GM12878 (cell line): Measurements from ENCODE around the gene MPPED1.

ENCODE experiments used
- CTCF ChIP-seq, 3 experiments: IDR thresholded peaks in 2 of 3; conservative IDR thresholded peaks in 1 of 3; 2 replicates each; pipeline ENCODE4 v1.5.1; 2011; ENCODE audit warnings: low read depth in 3 of 3, low read length in 3 of 3, mild to moderate bottlenecking in 3 of 3, control low read depth in 2 of 3, moderate library complexity in 2 of 3, inconsistent platforms in 1 of 3, mixed read lengths in 1 of 3; ENCODE audit not compliant: control insufficient read depth in 2 of 3, insufficient read depth in 1 of 3; ENCODE audit errors: extremely low read depth in 1 of 3
- ESRRA ChIP-seq: IDR thresholded peaks from 2 replicates; pipeline ENCODE4 v1.6.1; 2012; ENCODE audit warnings: mild to moderate bottlenecking, low read length, improper control_type of control experiment
- EZH2 ChIP-seq: IDR thresholded peaks from 2 replicates; pipeline ENCODE4 v1.6.1; 2012; ENCODE audit warnings: low read depth, mild to moderate bottlenecking, control low read depth, inconsistent platforms, low read length, borderline replicate concordance; ENCODE audit not compliant: control insufficient read depth
- NR2C2 ChIP-seq: IDR thresholded peaks from 2 replicates; pipeline ENCODE4 v1.6.1; 2011; ENCODE audit warnings: borderline replicate concordance, low read depth; ENCODE audit not compliant: control insufficient read depth, insufficient read length
- POLR2A ChIP-seq: IDR thresholded peaks from 2 replicates; pipeline ENCODE4 v1.6.1; 2011; ENCODE audit warnings: low read depth, mild to moderate bottlenecking, low read length
- POLR2AphosphoS5 ChIP-seq: IDR thresholded peaks from 2 replicates; pipeline ENCODE4 v1.6.1; 2011; ENCODE audit warnings: mild to moderate bottlenecking, low read length, inconsistent platforms
- ZBTB33 ChIP-seq: fragments of 450-650 bp; IDR thresholded peaks from 2 replicates; pipeline ENCODE4 v1.6.1; 2017; ENCODE audit warnings: mild to moderate bottlenecking
- TF ChIP-seq, protein P1 (sequence below): fragments of 450-650 bp; formaldehyde crosslinking; IDR thresholded peaks from 2 replicates; pipeline ENCODE4 v1.5.0; 2022; ENCODE audit warnings: mild to moderate bottlenecking, missing genetic modification characterization

DNA sequence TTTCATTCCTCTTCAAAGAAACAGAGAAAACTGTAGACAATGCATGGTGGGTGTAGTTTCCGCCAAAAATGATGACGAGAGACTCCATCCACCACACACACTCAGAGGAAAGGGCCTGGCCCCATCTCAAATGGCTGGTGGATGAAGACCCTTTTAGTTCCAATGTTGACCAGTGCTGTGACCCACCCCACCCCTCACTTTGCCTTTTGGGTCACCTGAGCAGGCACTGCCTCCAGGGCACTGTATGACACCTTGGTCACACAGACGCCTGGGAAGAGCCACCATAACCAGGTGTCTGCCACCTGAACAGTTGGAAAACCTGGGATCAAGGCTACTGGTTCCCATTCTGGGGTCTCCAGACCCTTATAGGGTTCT, 121.3 kb downstream of the MPPED1 start:
- TF ChIP-seq CTCF (IDR thresholded peaks at IDR 0.05 in 2 of 3, conservative IDR thresholded peaks at IDR 0.05 in 1 of 3; ENCODE audit: control insufficient read depth in 2 of 3, extremely low read depth in 1 of 3, insufficient read depth in 1 of 3, low read depth in 3 of 3, low read length in 3 of 3) (no peak), NR2C2 (no peak), POLR2A (no peak), ZBTB33 (no peak), POLR2AphosphoS5 (no peak), EZH2 (no peak), ESRRA (no peak)
- TF ChIP-seq, protein P1, sequence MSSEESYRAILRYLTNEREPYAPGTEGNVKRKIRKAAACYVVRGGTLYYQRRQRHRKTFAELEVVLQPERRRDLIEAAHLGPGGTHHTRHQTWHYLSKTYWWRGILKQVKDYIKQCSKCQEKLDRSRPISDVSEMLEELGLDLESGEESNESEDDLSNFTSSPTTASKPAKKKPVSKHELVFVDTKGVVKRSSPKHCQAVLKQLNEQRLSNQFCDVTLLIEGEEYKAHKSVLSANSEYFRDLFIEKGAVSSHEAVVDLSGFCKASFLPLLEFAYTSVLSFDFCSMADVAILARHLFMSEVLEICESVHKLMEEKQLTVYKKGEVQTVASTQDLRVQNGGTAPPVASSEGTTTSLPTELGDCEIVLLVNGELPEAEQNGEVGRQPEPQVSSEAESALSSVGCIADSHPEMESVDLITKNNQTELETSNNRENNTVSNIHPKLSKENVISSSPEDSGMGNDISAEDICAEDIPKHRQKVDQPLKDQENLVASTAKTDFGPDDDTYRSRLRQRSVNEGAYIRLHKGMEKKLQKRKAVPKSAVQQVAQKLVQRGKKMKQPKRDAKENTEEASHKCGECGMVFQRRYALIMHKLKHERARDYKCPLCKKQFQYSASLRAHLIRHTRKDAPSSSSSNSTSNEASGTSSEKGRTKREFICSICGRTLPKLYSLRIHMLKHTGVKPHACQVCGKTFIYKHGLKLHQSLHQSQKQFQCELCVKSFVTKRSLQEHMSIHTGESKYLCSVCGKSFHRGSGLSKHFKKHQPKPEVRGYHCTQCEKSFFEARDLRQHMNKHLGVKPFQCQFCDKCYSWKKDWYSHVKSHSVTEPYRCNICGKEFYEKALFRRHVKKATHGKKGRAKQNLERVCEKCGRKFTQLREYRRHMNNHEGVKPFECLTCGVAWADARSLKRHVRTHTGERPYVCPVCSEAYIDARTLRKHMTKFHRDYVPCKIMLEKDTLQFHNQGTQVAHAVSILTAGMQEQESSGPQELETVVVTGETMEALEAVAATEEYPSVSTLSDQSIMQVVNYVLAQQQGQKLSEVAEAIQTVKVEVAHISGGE, result no peak
